NCI-H2227 treated with DMSO at 0.1 percent for 48 hours (cell line): ENCODE data around the gene CASTOR2.
"Not testable (repeated sequence)": the region's sequence is repeated elsewhere in the genome, so short reads cannot be mapped to it uniquely, and the experiment has no call there.

Source experiments
- DNase-seq: peaks from one replicate; lab custom pipeline; 2025; lab: John Stamatoyannopoulos, UW

CASTOR2 gene

GRCh38 chr7:74994869-74995543, 30.5 kb downstream of the CASTOR2 start:
- not testable (repeated sequence) for DNase-seq

GRCh38 chr7:74996361-74996760, 31.9 kb downstream of the CASTOR2 start:
- DNase-seq: not testable (repeated sequence)

GRCh38 chr7:74997811-74998210, 33.3 kb downstream of the CASTOR2 start:
- DNase-seq: not testable (repeated sequence)

GRCh38 chr7:75001356-75001755, 36.9 kb downstream of the CASTOR2 start:
- DNase-seq: not testable (repeated sequence)

- no peak for DNase-seq
These were observed 45.5 kb downstream of the CASTOR2 start for GRCh38 chr7:75010036-75010435.

GRCh38 chr7:75017832-75018231, 53.3 kb downstream of the CASTOR2 start:
- DNase-seq: no peak

- DNase-seq: no peak
These were observed 54.3 kb downstream of the CASTOR2 start for GRCh38 chr7:75018570-75019364.

GRCh38 chr7:75019800-75020199, 55.3 kb downstream of the CASTOR2 start:
- no peak for DNase-seq

- DNase-seq: no peak
These were observed 60.4 kb downstream of the CASTOR2 start for GRCh38 chr7:75024922-75025321.

- DNase-seq: no peak
These were observed 63.8 kb downstream of the CASTOR2 start for GRCh38 chr7:75028299-75028698.

GRCh38 chr7:75033064-75033463, 68.6 kb downstream of the CASTOR2 start:
- no peak for DNase-seq

GRCh38 chr7:75033826-75034225, 69.3 kb downstream of the CASTOR2 start:
- DNase-seq: no peak

- DNase-seq: no peak
These were observed 74.0 kb downstream of the CASTOR2 start for GRCh38 chr7:75038508-75038907.

GRCh38 chr7:75039166-75039565, 74.7 kb downstream of the CASTOR2 start:
- DNase-seq: no peak

- DNase-seq: no peak
These were observed 75.2 kb downstream of the CASTOR2 start for GRCh38 chr7:75039709-75040108.

- no peak for DNase-seq
These were observed 76.0 kb downstream of the CASTOR2 start for GRCh38 chr7:75040512-75040911.

- DNase-seq: no peak
These were observed 77.8 kb downstream of the CASTOR2 start for GRCh38 chr7:75042286-75042685.

GRCh38 chr7:75042831-75043703, 78.6 kb downstream of the CASTOR2 start:
- DNase-seq: no peak

- DNase-seq: no peak
These were observed 81.4 kb downstream of the CASTOR2 start for GRCh38 chr7:75045881-75046280.

- DNase-seq: no peak
These were observed 84.2 kb downstream of the CASTOR2 start for GRCh38 chr7:75048435-75049379.

- DNase-seq: no peak
These were observed 85.3 kb downstream of the CASTOR2 start for GRCh38 chr7:75049817-75050216.
